ENCODE measurements around the gene MYMK. TPM values are rescaled to one million over a fixed set of nuclear protein-coding genes. Genes with fewer than 3 reads are reported as not detected.
"Not testable (repeated sequence)": the region's sequence is repeated elsewhere in the genome, so short reads cannot be mapped to it uniquely, and the experiment has no call there.

The MYMK gene
- total RNA-seq, 1 experiment from 2014 or later = not detected

DNA sequence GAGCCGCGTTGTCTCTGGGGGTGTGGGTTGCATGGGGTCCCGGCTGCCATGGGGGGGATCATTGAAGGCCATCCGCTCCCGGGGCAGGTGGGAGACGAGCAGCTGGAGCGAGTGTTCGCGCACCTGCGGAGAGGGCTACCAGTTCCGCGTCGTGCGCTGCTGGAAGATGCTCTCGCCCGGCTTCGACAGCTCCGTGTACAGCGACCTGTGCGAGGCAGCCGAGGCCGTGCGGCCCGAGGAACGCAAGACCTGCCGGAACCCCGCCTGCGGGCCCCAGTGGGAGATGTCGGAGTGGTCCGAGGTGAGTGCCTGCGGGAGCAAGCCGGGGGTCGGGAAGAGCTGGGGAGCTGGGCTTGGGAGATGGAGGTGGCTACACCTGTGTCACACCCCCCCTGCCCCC, 43.4 kb upstream of the MYMK start:
- DNase-seq = no peak
- CTCF ChIA-PET = no interaction called here
- Mint-ChIP-seq H3K4me1 (ENCODE audit: low read depth, unreplicated experiment) (no peaks in the 10 kb centered on the region), H3K27me3 (ENCODE audit: unreplicated experiment) (peaks cover 67% of the 10 kb centered on the region), H3K36me3 (ENCODE audit: insufficient read depth, unreplicated experiment) (no peaks in the 10 kb centered on the region), H3K4me3 (ENCODE audit: low read depth, unreplicated experiment) (no peak overlapping the region), H3K9me3 (ENCODE audit: low read depth, unreplicated experiment) (no peaks in the 10 kb centered on the region), H3K27ac (ENCODE audit: unreplicated experiment) (no peak overlapping the region)
- TF ChIP-seq, protein P1, sequence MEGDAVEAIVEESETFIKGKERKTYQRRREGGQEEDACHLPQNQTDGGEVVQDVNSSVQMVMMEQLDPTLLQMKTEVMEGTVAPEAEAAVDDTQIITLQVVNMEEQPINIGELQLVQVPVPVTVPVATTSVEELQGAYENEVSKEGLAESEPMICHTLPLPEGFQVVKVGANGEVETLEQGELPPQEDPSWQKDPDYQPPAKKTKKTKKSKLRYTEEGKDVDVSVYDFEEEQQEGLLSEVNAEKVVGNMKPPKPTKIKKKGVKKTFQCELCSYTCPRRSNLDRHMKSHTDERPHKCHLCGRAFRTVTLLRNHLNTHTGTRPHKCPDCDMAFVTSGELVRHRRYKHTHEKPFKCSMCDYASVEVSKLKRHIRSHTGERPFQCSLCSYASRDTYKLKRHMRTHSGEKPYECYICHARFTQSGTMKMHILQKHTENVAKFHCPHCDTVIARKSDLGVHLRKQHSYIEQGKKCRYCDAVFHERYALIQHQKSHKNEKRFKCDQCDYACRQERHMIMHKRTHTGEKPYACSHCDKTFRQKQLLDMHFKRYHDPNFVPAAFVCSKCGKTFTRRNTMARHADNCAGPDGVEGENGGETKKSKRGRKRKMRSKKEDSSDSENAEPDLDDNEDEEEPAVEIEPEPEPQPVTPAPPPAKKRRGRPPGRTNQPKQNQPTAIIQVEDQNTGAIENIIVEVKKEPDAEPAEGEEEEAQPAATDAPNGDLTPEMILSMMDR (IDR thresholded peaks at IDR 0.05; ENCODE audit: unreplicated experiment) = no peak
- intact Hi-C loops (cut with micrococcal nuclease; ENCODE audit: unreplicated experiment) = no loop called here
- BruUV-seq (replicated peaks) = no TSS peak

DNA sequence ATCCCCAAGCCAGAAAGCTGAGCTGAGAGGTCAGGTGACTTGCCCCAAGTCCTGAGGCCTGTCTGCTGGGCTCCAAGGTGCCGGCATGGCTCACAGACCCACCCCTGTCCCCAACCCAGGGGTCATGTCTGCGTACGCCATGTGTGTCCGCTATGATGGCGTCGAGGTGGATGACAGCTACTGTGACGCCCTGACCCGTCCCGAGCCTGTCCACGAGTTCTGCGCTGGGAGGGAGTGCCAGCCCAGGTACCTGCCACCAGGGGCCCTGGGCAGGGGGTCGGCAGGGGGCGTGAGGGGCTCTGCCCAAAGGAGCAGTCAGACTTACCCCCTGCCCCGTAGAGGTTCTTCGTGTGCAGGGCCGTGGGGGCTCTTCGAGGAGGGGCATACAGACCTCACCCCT, 42.1 kb upstream of the MYMK start:
- Mint-ChIP-seq H3K27ac (ENCODE audit: unreplicated experiment) (no peak overlapping the region), H3K4me3 (ENCODE audit: low read depth, unreplicated experiment) (no peak overlapping the region), H3K9me3 (ENCODE audit: low read depth, unreplicated experiment) (no peaks in the 10 kb centered on the region), H3K4me1 (ENCODE audit: low read depth, unreplicated experiment) (no peaks in the 10 kb centered on the region), H3K27me3 (ENCODE audit: unreplicated experiment) (peaks cover 60% of the 10 kb centered on the region), H3K36me3 (ENCODE audit: insufficient read depth, unreplicated experiment) (no peaks in the 10 kb centered on the region)
- BruUV-seq (replicated peaks) = no TSS peak
- no peak for DNase-seq
- CTCF ChIA-PET = no interaction called here
- TF ChIP-seq, protein P1 (IDR thresholded peaks at IDR 0.05; ENCODE audit: unreplicated experiment) = no peak
- intact Hi-C loops (cut with micrococcal nuclease; ENCODE audit: unreplicated experiment) = no loop called here

DNA sequence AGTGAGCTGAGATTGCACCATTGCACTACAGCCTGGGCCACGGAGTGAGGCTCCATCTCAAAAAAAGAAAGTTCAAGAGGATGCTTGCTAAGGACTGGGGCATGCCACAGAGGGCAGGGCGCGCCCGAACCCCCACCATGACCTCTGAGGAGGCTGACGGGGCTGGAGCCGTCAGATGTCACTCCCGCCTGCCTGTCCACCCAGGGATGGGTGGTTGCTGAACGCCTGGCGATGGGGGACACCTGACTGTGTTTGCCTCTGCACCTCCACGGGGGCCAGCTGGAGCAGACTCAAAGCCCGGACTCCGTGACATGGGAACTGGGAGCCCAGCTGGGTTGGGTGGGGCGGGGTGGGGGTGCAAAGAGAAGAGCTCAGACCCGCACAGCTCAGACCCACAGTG, 41.6 kb upstream of the MYMK start:
- Mint-ChIP-seq H3K4me3 (ENCODE audit: low read depth, unreplicated experiment) (no peak overlapping the region), H3K4me1 (ENCODE audit: low read depth, unreplicated experiment) (no peaks in the 10 kb centered on the region), H3K9me3 (ENCODE audit: low read depth, unreplicated experiment) (no peaks in the 10 kb centered on the region), H3K27me3 (ENCODE audit: unreplicated experiment) (peaks cover 60% of the 10 kb centered on the region), H3K27ac (ENCODE audit: unreplicated experiment) (no peak overlapping the region), H3K36me3 (ENCODE audit: insufficient read depth, unreplicated experiment) (no peaks in the 10 kb centered on the region)
- BruUV-seq (replicated peaks) = no TSS peak
- TF ChIP-seq, protein P1 (IDR thresholded peaks at IDR 0.05; ENCODE audit: unreplicated experiment) = no peak
- intact Hi-C loops (cut with micrococcal nuclease; ENCODE audit: unreplicated experiment) = no loop called here
- no peak for DNase-seq
- CTCF ChIA-PET = interaction anchor here (0.8 kb wide), 1 partner anchor 34 kb away, joined by 3 read pairs; no protein-coding TSS in a partner anchor

DNA sequence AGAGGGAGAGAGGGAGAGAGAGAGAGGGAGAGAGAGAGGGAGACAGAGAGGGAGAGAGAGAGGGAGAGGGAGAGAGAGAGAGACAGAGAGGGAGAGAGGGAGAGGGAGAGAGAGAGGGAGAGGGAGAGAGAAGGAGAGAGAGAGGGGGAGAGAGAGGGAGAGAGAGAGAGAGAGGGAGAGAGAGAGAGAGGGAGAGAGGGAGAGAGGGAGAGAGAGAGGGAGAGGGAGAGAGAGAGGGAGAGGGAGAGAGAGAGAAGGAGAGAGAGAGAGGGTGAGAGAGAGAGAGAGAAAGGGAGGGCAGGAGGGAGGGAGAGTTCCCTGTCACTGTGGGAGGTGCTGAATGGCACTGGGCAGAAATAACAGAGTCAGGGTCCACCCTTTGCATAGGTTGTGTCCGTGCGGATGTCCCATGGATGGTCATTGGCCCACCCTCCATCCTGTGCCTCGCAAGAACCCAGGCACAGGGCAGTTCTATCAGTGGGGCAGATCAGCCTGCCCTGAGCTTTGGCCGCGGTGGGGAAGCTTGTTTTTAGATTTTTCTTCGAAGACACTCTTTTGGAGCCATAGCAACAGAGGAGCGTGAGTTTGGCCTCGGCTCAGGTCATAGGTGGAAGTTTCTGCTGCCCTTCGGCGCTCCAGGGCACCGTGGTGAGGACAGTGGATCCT, 39.8 kb upstream of the MYMK start:
- Mint-ChIP-seq H3K27ac (ENCODE audit: unreplicated experiment) (no peak overlapping the region), H3K4me1 (ENCODE audit: low read depth, unreplicated experiment) (no peaks in the 10 kb centered on the region), H3K9me3 (ENCODE audit: low read depth, unreplicated experiment) (no peaks in the 10 kb centered on the region), H3K36me3 (ENCODE audit: insufficient read depth, unreplicated experiment) (no peaks in the 10 kb centered on the region), H3K27me3 (ENCODE audit: unreplicated experiment) (peaks cover 55% of the 10 kb centered on the region), H3K4me3 (ENCODE audit: low read depth, unreplicated experiment) (no peak overlapping the region)
- no peak for DNase-seq
- TF ChIP-seq, protein P1 (IDR thresholded peaks at IDR 0.05; ENCODE audit: unreplicated experiment) = no peak
- intact Hi-C loops (cut with micrococcal nuclease; ENCODE audit: unreplicated experiment) = no loop called here
- CTCF ChIA-PET = no interaction called here
- BruUV-seq (replicated peaks) = no TSS peak

DNA sequence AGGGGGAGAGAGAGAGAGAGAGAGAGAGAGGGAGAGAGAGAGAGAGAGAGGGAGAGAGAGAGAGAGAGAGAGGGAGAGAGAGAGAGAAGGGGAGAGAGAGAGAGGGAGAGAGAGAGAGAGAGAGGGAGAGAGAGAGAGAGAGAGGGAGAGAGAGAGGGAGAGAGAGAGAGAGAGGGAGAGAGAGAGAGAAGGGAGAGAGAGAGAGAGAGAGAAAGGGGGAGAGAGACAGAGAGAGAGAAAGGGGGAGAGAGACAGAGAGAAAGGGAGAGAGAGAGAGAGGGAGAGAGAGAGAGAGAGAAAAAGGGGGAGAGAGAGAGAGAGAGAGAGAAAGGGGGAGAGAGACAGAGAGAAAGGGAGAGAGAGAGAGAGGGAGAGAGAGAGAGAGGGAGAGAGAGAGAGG, 39.1 kb upstream of the MYMK start:
- H3K4me1 Mint-ChIP-seq (ENCODE audit: low read depth, unreplicated experiment); DNase-seq; H3K9me3 Mint-ChIP-seq (ENCODE audit: low read depth, unreplicated experiment); BruUV-seq (replicated peaks); H3K27ac Mint-ChIP-seq (ENCODE audit: unreplicated experiment); H3K4me3 Mint-ChIP-seq (ENCODE audit: low read depth, unreplicated experiment); CTCF ChIA-PET; H3K36me3 Mint-ChIP-seq (ENCODE audit: insufficient read depth, unreplicated experiment); intact Hi-C loops (cut with micrococcal nuclease; ENCODE audit: unreplicated experiment): not testable (repeated sequence)
- peaks cover 53% of the 10 kb centered on the region for H3K27me3 Mint-ChIP-seq (ENCODE audit: unreplicated experiment)

Measured in Calu3 (cell line).